Activated naive CD8-positive, alpha-beta T cell treated with anti-CD3 and anti-CD28 coated beads for 36 hours (primary cell): ENCODE data around the gene MARCHF2. TPM values are rescaled to one million over a fixed set of nuclear protein-coding genes. Genes with fewer than 3 reads are reported as not detected.

ENCODE experiments used
- DNase-seq: peaks from one replicate; pipeline ENCODE4 v3.0.0; 2021
- H3K27ac Mint-ChIP-seq: one replicate; pipeline ENCODE4 v1.8.0; 2022; ENCODE audit warnings: mild to moderate bottlenecking, moderate library complexity, mixed read lengths
- H3K27me3 Mint-ChIP-seq: one replicate; pipeline ENCODE4 v1.8.0; 2022; ENCODE audit warnings: mild to moderate bottlenecking, mixed read lengths
- H3K36me3 Mint-ChIP-seq: one replicate; pipeline ENCODE4 v1.8.0; 2021; ENCODE audit warnings: mild to moderate bottlenecking, mixed read lengths
- H3K4me1 Mint-ChIP-seq: one replicate; pipeline ENCODE4 v1.8.0; 2021; ENCODE audit warnings: mixed read lengths
- H3K4me3 Mint-ChIP-seq: one replicate; pipeline ENCODE4 v1.8.0; 2022; ENCODE audit warnings: mild to moderate bottlenecking, moderate library complexity, mixed read lengths
- H3K9me3 Mint-ChIP-seq: one replicate; pipeline ENCODE4 v1.8.0; 2022; ENCODE audit warnings: mixed read lengths
- total RNA-seq, 2 experiments: library from RNA; stranded (reverse); gene quantifications; one replicate each; pipeline ENCODE4 v1.2.3, GENCODE V29; 2021

Gene MARCHF2
- total RNA-seq, 2 experiments from 2014 or later = 6.1 to 6.6 TPM

- H3K27me3 Mint-ChIP-seq = no peaks in the 10 kb centered on the region
- DNase-seq = no peak
- H3K4me3 Mint-ChIP-seq = no peak overlapping the region
- H3K36me3 Mint-ChIP-seq = peaks cover 53% of the 10 kb centered on the region
- no peaks in the 10 kb centered on the region for H3K9me3 Mint-ChIP-seq
- H3K27ac Mint-ChIP-seq = peak overlapping the region; percentile 84
- peaks cover 50% of the 10 kb centered on the region for H3K4me1 Mint-ChIP-seq
Measured at GRCh38 chr19:8485561-8486371, 72.7 kb downstream of the MARCHF2 start.

GRCh38 chr19:8486661-8487136 is 73.6 kb downstream of the MARCHF2 start:
- Mint-ChIP-seq H3K9me3 (no peaks in the 10 kb centered on the region), H3K4me3 (peak overlapping the region; percentile 29), H3K27ac (peak overlapping the region; percentile 84), H3K4me1 (peaks cover 41% of the 10 kb centered on the region), H3K36me3 (peaks cover 44% of the 10 kb centered on the region), H3K27me3 (no peaks in the 10 kb centered on the region)
- no peak for DNase-seq

GRCh38 chr19:8487137-8487851 is 74.2 kb downstream of the MARCHF2 start:
- Mint-ChIP-seq H3K27ac (peak overlapping the region; percentile 84), H3K4me1 (peaks cover 37% of the 10 kb centered on the region), H3K4me3 (peak overlapping the region; percentile 29), H3K9me3 (no peaks in the 10 kb centered on the region), H3K36me3 (peaks cover 44% of the 10 kb centered on the region), H3K27me3 (no peaks in the 10 kb centered on the region)
- peak; percentile 55 for DNase-seq

- peak overlapping the region; percentile 84 for H3K27ac Mint-ChIP-seq
- H3K27me3 Mint-ChIP-seq = no peaks in the 10 kb centered on the region
- no peaks in the 10 kb centered on the region for H3K9me3 Mint-ChIP-seq
- DNase-seq = no peak
- H3K4me1 Mint-ChIP-seq = peaks cover 27% of the 10 kb centered on the region
- H3K36me3 Mint-ChIP-seq = peaks cover 37% of the 10 kb centered on the region
- H3K4me3 Mint-ChIP-seq = no peak overlapping the region
Measured at GRCh38 chr19:8488365-8488764, 75.3 kb downstream of the MARCHF2 start.

Other genes with a start within 250 kb of the MARCHF2 start
- gene CERS4, start 203.9 kb upstream of the MARCHF2 start, total RNA-seq = 10 to 100 TPM; 12.8 to 13.2 TPM
- gene CD320, start 104.9 kb upstream of the MARCHF2 start, total RNA-seq = 10 to 100 TPM; 71.5 to 77.7 TPM
- 10 to 100 TPM; 78.0 to 84.8 TPM for gene NDUFA7, start 91.9 kb upstream of the MARCHF2 start, total RNA-seq
- 1,000 to 10,000 TPM; 2,304 to 2,331 TPM for gene RPS28, start 91.8 kb upstream of the MARCHF2 start, total RNA-seq
- gene KANK3, start 70.0 kb upstream of the MARCHF2 start, total RNA-seq = under 1 TPM; 0.47 to 0.64 TPM
- 1 to 10 TPM; 1.9 to 2.1 TPM for gene ANGPTL4, start 49.1 kb upstream of the MARCHF2 start, total RNA-seq
- 10 to 100 TPM; 60.9 to 65.5 TPM for gene RAB11B, start 22.9 kb upstream of the MARCHF2 start, total RNA-seq
- 100 to 1,000 TPM; 348 to 358 TPM for gene HNRNPM, start 31.7 kb downstream of the MARCHF2 start, total RNA-seq
- gene PRAM1, start 89.3 kb downstream of the MARCHF2 start, total RNA-seq = under 1 TPM; 0.33 to 0.68 TPM
- gene ZNF414, start 100.9 kb downstream of the MARCHF2 start, total RNA-seq = 10 to 100 TPM; 21.2 to 23.4 TPM
- gene MYO1F, start 164.1 kb downstream of the MARCHF2 start, total RNA-seq = 1 to 10 TPM; 4.5 to 4.8 TPM
- 1 to 10 TPM; 3.7 to 4.1 TPM for gene ADAMTS10, start 197.4 kb downstream of the MARCHF2 start, total RNA-seq
- not detected for gene NFILZ, start 217.3 kb downstream of the MARCHF2 start, total RNA-seq